Measurements from ENCODE around the gene ATP8A1. TPM values are rescaled to one million over a fixed set of nuclear protein-coding genes. Genes with fewer than 3 reads are reported as not detected.

ATP8A1 gene
- total and polyA plus RNA-seq, 2 of the 8 experiments (the other 6 are each of a cell fraction or from before 2014, with no cell fraction given) = 3.7 to 14.9 TPM

- H2BK5ac ChIP-seq (ENCODE audit: low read depth, low read length) = no peak overlapping the region
- no peak overlapping the region for H3K14ac ChIP-seq (ENCODE audit: insufficient read length)
- H3K4me3 ChIP-seq (ENCODE audit: extremely low read depth in 1 of 4, insufficient read depth in 2 of 4, low read depth in 3 of 4, low read length in 4 of 4) = no peak overlapping the region
- no peak overlapping the region for H4K91ac ChIP-seq (replicated peaks; ENCODE audit: insufficient read length, low read length)
- no peaks in the 10 kb centered on the region for H3K27me3 ChIP-seq (replicated peaks in 1 of 4; ENCODE audit: control insufficient read depth in 3 of 4, extremely low read depth in 1 of 4, insufficient read depth in 3 of 4, low read length in 3 of 4)
- no peaks in the 10 kb centered on the region for H3K9me3 ChIP-seq (ENCODE audit: insufficient read depth in 2 of 2, low read depth in 1 of 2, low read length in 1 of 2)
- H2BK12ac ChIP-seq (ENCODE audit: low read depth, low read length) = no peak overlapping the region
- H3K4ac ChIP-seq (replicated peaks; ENCODE audit: insufficient read length, low read depth, low read length) = no peak overlapping the region
- no peaks in the 10 kb centered on the region for H3K36me3 ChIP-seq (ENCODE audit: control insufficient read depth in 2 of 4, insufficient read depth in 4 of 4, low read length in 3 of 4)
- no peaks in the 10 kb centered on the region for H3K79me1 ChIP-seq (ENCODE audit: low read depth, low read length)
- DNase-seq (ENCODE audit: low read depth in 1 of 2, low spot score in 2 of 2) (no peak), FAIRE-seq (no peak)
- no peak overlapping the region for H3K23ac ChIP-seq (ENCODE audit: insufficient read length)
- H3K23me2 ChIP-seq (ENCODE audit: low read depth, low read length) = no peaks in the 10 kb centered on the region
- no peak overlapping the region for H2BK15ac ChIP-seq (ENCODE audit: low read length)
- H3K79me2 ChIP-seq (ENCODE audit: control insufficient read depth in 1 of 2, insufficient read depth in 2 of 2, low read length in 2 of 2) = no peaks in the 10 kb centered on the region
- no peak overlapping the region for H2AFZ ChIP-seq (ENCODE audit: low read length)
- no peak overlapping the region for H3K27ac ChIP-seq (ENCODE audit: low read depth, low read length)
- no peak overlapping the region for H3K18ac ChIP-seq (ENCODE audit: extremely low read depth, low read length)
- no peak overlapping the region for H2BK20ac ChIP-seq (ENCODE audit: low read length)
- H4K20me1 ChIP-seq (replicated peaks in 1 of 2; ENCODE audit: control insufficient read depth in 1 of 2, insufficient read depth in 2 of 2, low read length in 2 of 2) = no peaks in the 10 kb centered on the region
- no peak overlapping the region for H2BK120ac ChIP-seq (replicated peaks; ENCODE audit: low read depth, low read length)
- H3K9ac ChIP-seq (replicated peaks in 1 of 4; ENCODE audit: extremely low read depth in 1 of 4, low read depth in 3 of 4, low read length in 3 of 4) = no peak overlapping the region
- no peak overlapping the region for H4K8ac ChIP-seq (ENCODE audit: extremely low read depth, insufficient read depth, low read length)
- H4K5ac ChIP-seq (ENCODE audit: insufficient read length, low read depth, low read length) = no peak overlapping the region
- ChIA-PET POLR2A (ENCODE audit: partially characterized antibody) (no interaction called here), CTCF (ENCODE audit: partially characterized antibody) (no interaction called here)
- peaks cover 1 to 7% (median 5%) of the 10 kb centered on the region in 4 experiments; a peak in 4 of 7 replicates for H3K4me1 ChIP-seq (replicated peaks in 1 of 4; ENCODE audit: control insufficient read depth in 3 of 4, insufficient read depth in 4 of 4, low read length in 3 of 4)
- 89% methylated on average over 7 of the region's 7 CpGs; no CpG with 5 or more reads in 1 of the 2 experiments for WGBS, 2 experiments (ENCODE audit: extremely low coverage in 1 of 2, insufficient coverage in 1 of 2, insufficient read length in 1 of 2, insufficient replicate concordance in 2 of 2, low coverage in 1 of 2, low lambda C conversion rate in 2 of 2, missing lambda C conversion rate in 1 of 2)
- no peak overlapping the region for H2AK5ac ChIP-seq (ENCODE audit: low read depth, low read length)
- H3K56ac ChIP-seq (replicated peaks; ENCODE audit: insufficient read length, low read depth, low read length) = no peak overlapping the region
- no peak overlapping the region for H3K4me2 ChIP-seq (ENCODE audit: insufficient read depth in 1 of 2, low read depth in 2 of 2, low read length in 2 of 2)
- no peak for TF ChIP-seq JUN (IDR thresholded peaks at IDR 0.05; ENCODE audit: low read depth, low read length)
Measured at GRCh38 chr4:42492962-42493361, 163.9 kb downstream of the ATP8A1 start.
